SU-DHL-6 (cell line): ENCODE measurements around the gene RCBTB2.

Experiments used
- CTCF ChIP-seq: fragments of 200-600 bp; sonication (generic); IDR thresholded peaks from one replicate; pipeline ENCODE4 v1.5.1; 2017; ENCODE audit warnings: antibody characterized with exemption, mild to moderate bottlenecking, low read length, moderate library complexity; ENCODE audit not compliant: insufficient read depth, poor library complexity, severe bottlenecking
- EZH2phosphoT487 ChIP-seq: fragments of 200-600 bp; sonication (generic), shearing (Covaris generic); conservative IDR thresholded peaks from 2 replicates; pipeline ENCODE4 v1.6.1; 2018; ENCODE audit warnings: mild to moderate bottlenecking, antibody characterized with exemption, low read length, moderate library complexity, mixed read lengths

- TF ChIP-seq CTCF (no peak), EZH2phosphoT487 (no peak)
These were observed 23.9 kb upstream of the RCBTB2 start for GRCh38 chr13:48556817-48557216.
